Body of pancreas (tissue), 4 donors: ENCODE measurements around the gene ZNF91. TPM values are rescaled to one million over a fixed set of nuclear protein-coding genes. Genes with fewer than 3 reads are reported as not detected.

ENCODE experiments used
- ATAC-seq: fragments of 150-250 bp; one replicate; pipeline ENCODE4 v1.9.1; 2016
- DNase-seq, 4 donors: peaks; one replicate each; pipeline ENCODE4 v3.0.0-alpha.2; 2019
- H3K27ac ChIP-seq, 4 donors: fragments of 200-600 bp; sonication (generic); 1 replicate in 3 of 4; 2 replicates in 1 of 4; pipeline versions ENCODE4 v1.5.1 to v1.6.1; 2016 to 2019; ENCODE audit warnings: mild to moderate bottlenecking in 1 of 4, mixed read lengths in 1 of 4, moderate library complexity in 1 of 4
- H3K27me3 ChIP-seq, 2 donors: fragments of 200-600 bp; sonication (generic); one replicate each; pipeline ENCODE4 v1.6.0; 2016; ENCODE audit warnings: mild to moderate bottlenecking in 1 of 2
- H3K36me3 ChIP-seq, 2 donors: fragments of 200-600 bp; sonication (generic); replicated peaks in 1 of 2; 2 replicates each; pipeline ENCODE4 v1.5.1; 2016; ENCODE audit warnings: low read depth in 2 of 2; ENCODE audit not compliant: insufficient read depth in 1 of 2
- H3K4me1 ChIP-seq: fragments of 200-600 bp; sonication (generic); one replicate; pipeline ENCODE4 v1.6.0; 2016
- H3K4me3 ChIP-seq, 2 donors: fragments of 200-600 bp; sonication (generic); 1 replicate in 1 of 2; 2 replicates in 1 of 2; pipeline ENCODE4 v1.5.1; 2016 to 2019
- H3K9me3 ChIP-seq, 3 donors: fragments of 200-600 bp; sonication (generic); 1 replicate in 2 of 3; 2 replicates in 1 of 3; pipeline ENCODE4 v1.5.1; 2016
- POLR2A ChIP-seq, 3 donors: fragments of 450-650 bp; IDR thresholded peaks; one replicate each; pipeline ENCODE4 v1.6.1; 2016; ENCODE audit warnings: antibody characterized with exemption in 3 of 3, mild to moderate bottlenecking in 2 of 3
- WGBS, 2 donors: methylation state at CpG; one replicate each; pipeline ENCODE4 v1.1.5; 2017; 5-methylcytosine and 5-hydroxymethylcytosine counted together
- intact Hi-C: fragments of 100-400 bp; cut with DNase I; formaldehyde crosslinking; loops from one replicate; pipeline ENCODE4 v1.15.1; 2023
- total RNA-seq, 2 donors: library from RNA; depleted of rRNA; stranded (reverse); fragments of >200 nt; gene quantifications; one replicate each; pipeline ENCODE4 v1.1.0, GENCODE V29; 2016
- TF ChIP-seq, protein P1 (sequence below), 7 experiments: fragments of 450-650 bp in 4 of 7; fragments of 200-600 bp in 3 of 7; sonication (generic) in 3 of 7; IDR thresholded peaks; one replicate each; pipeline ENCODE4 v1.5.1; 2016 to 2019; ENCODE audit warnings: antibody characterized with exemption in 7 of 7

The ZNF91 gene
- total RNA-seq, 2 donors from 2014 or later = 43.3 to 51.1 TPM

DNA sequence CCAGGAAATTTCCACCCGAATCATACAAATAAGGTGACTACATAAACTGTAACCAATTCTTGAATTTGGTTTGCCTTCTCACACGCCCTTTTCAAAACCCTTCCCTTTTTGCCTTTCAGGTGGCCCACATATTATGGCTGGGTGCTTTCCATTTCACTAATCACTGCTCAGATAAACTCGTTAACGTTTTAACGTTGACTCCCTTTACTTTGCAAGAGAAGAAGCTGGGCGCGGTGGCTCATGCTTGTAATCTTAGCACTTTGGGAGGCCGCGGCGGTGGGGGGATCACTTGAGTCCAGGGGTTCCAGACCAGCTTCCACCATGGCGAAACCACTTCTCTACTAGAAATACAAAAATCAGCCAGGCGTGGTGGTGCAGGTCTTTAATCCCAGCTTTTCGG lies 19.8 kb upstream of the ZNF91 start:
- WGBS, 2 donors = 25 to 27% methylated on average over 10 to 13 of the region's 13 CpGs
- Histone ChIP-seq H3K27me3 (no peaks in the 10 kb centered on the region), H3K4me1 (peaks cover 14% of the 10 kb centered on the region), H3K27ac (no peak overlapping the region), H3K9me3 (no peaks in the 10 kb centered on the region), H3K36me3 (no peaks in the 10 kb centered on the region), H3K4me3 (no peak overlapping the region)
- no peak for TF ChIP-seq POLR2A (IDR thresholded peaks at IDR 0.05)
- TF ChIP-seq, protein P1, sequence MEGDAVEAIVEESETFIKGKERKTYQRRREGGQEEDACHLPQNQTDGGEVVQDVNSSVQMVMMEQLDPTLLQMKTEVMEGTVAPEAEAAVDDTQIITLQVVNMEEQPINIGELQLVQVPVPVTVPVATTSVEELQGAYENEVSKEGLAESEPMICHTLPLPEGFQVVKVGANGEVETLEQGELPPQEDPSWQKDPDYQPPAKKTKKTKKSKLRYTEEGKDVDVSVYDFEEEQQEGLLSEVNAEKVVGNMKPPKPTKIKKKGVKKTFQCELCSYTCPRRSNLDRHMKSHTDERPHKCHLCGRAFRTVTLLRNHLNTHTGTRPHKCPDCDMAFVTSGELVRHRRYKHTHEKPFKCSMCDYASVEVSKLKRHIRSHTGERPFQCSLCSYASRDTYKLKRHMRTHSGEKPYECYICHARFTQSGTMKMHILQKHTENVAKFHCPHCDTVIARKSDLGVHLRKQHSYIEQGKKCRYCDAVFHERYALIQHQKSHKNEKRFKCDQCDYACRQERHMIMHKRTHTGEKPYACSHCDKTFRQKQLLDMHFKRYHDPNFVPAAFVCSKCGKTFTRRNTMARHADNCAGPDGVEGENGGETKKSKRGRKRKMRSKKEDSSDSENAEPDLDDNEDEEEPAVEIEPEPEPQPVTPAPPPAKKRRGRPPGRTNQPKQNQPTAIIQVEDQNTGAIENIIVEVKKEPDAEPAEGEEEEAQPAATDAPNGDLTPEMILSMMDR (IDR thresholded peaks at IDR 0.05) = no peak
- intact Hi-C loops = no loop called here
- ATAC-seq = no peak
- DNase-seq = no peak

DNA sequence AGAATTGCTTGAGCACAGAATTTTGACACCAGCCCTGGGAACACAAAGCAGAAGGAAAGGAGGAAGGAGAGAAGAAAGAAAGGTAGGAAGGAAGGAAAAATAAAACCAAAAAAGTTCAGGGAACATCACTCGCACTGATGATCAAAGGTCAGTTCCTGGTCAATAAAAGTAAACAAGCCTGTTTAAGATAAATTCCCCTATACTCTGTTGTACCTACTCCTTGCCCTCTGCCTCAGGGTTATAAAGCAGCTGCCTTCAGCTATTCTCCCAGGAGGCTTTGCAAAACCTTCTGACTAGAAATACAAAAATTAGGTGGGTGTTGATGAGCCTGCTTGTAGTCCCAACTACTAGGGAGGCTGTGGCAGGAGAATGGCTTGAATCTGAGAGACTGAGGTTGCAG lies 14.9 kb upstream of the ZNF91 start:
- Histone ChIP-seq H3K27ac (no peak overlapping the region), H3K27me3 (no peaks in the 10 kb centered on the region), H3K36me3 (no peaks in the 10 kb centered on the region), H3K4me1 (peaks cover 3% of the 10 kb centered on the region), H3K9me3 (no peaks in the 10 kb centered on the region), H3K4me3 (no peak overlapping the region)
- ATAC-seq (no peak), DNase-seq (no peak)
- TF ChIP-seq, protein P1 (IDR thresholded peaks at IDR 0.05) = no peak
- no peak for TF ChIP-seq POLR2A (IDR thresholded peaks at IDR 0.05)
- intact Hi-C loops = no loop called here
- 0 to 18% methylated on average over 1 of the region's 1 CpG for WGBS, 2 donors

DNA sequence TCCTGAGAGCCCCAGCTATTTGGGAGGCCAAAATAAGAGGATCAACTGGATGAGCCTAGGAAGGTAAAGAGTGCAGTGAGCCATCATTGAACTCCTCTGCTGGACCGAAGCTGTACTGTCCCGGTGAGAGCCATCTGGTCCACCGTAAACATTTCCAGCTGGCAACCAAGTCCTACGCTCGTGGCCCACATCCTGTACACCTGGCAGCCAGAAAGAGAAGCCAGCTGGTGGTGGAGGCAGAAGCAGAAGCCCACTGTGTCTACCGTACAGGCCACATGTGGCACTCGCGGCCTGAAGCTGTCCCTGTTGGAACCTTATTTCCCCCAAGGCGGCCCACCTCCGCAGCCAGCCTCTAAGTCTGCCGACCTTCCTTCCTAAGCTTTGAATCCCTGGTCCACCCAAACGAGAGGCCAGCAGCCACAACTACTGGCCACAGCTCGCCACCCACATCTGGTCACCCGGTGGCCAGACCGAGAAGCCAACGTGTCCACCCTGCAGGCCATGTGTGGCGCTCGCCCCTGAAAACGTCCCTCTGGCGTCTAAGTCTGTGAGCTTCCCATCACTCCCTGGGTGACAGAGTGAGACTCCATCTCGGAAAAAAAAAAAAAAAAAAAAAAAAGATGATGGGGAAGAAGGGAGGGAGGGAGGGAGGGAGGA lies 14.2 kb upstream of the ZNF91 start:
- ATAC-seq = no peak
- no peak overlapping the region for H3K27ac ChIP-seq

DNA sequence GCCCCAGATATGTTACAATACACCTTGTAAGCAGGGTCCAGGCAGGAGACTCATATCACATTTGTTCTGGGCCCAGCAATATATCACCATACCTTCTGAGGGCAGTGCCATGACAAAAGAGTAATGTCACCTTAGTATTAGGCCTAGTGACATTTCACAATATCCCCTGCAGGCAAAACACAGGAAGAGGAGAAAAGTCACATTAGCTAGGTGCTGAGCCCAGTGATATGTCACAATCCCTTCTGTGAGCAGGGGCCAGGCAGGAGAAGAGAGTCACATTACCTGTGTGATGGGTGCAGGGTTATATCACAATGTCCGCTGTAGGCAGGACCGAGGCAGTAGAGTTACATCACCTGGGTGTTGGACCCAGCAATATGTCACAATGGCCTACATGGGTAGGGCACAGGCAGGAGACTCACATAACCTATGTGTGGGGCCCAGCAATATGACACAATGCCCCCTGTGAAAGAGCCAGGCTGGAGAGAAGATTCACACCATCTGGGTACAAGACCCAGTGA lies 12.4 kb upstream of the ZNF91 start:
- H3K4me1 ChIP-seq = peaks cover 14% of the 10 kb centered on the region
- H3K27ac ChIP-seq = no peak overlapping the region
- ATAC-seq = no peak
- H3K36me3 ChIP-seq = no peaks in the 10 kb centered on the region
- no peaks in the 10 kb centered on the region for H3K9me3 ChIP-seq
- intact Hi-C loops = no loop called here
- no peaks in the 10 kb centered on the region for H3K27me3 ChIP-seq
- TF ChIP-seq, protein P1 (IDR thresholded peaks at IDR 0.05) = no peak
- TF ChIP-seq POLR2A (IDR thresholded peaks at IDR 0.05) = no peak
- 88 to 94% methylated on average over 2 of the region's 2 CpGs for WGBS, 2 donors
- H3K4me3 ChIP-seq = no peak overlapping the region
- DNase-seq = no peak

More for the DNA sequence above, 14.2 kb upstream of the ZNF91 start:
- no peaks in the 10 kb centered on the region for H3K36me3 ChIP-seq
- DNase-seq = no peak
- TF ChIP-seq POLR2A (IDR thresholded peaks at IDR 0.05) = no peak
- TF ChIP-seq, protein P1 (IDR thresholded peaks at IDR 0.05) = no peak
- no peak overlapping the region for H3K4me3 ChIP-seq
- intact Hi-C loops = no loop called here
- no peaks in the 10 kb centered on the region for H3K9me3 ChIP-seq
- 86 to 87% methylated on average over 18 to 20 of the region's 21 CpGs for WGBS, 2 donors
- H3K4me1 ChIP-seq = no peaks in the 10 kb centered on the region
- no peaks in the 10 kb centered on the region for H3K27me3 ChIP-seq

DNA sequence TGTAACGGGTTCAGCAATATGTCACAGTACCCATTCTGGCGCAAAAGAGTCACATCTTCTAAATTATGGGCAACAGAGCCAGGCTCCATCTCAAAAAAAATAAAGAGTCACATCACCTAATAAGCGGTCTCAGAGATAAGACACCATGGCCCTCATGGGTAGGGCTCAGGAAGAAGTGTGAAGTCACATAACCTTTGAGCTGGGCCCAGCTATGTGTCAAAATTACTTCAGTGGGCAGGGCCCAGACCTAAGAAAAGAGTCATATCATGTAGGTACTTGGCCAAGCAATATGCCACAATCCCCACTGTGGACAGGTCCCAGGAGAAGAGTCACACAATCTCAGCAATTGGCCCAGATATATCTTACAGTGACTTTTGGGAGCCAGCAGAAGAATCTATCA lies 11.4 kb upstream of the ZNF91 start:
- ATAC-seq (no peak), DNase-seq (no peak)
- no peak overlapping the region for H3K4me3 ChIP-seq
- intact Hi-C loops = no loop called here
- no peaks in the 10 kb centered on the region for H3K9me3 ChIP-seq
- TF ChIP-seq, protein P1 (IDR thresholded peaks at IDR 0.05) = no peak
- no peak for TF ChIP-seq POLR2A (IDR thresholded peaks at IDR 0.05)
- H3K36me3 ChIP-seq = no peaks in the 10 kb centered on the region
- no peak overlapping the region for H3K27ac ChIP-seq
- H3K4me1 ChIP-seq = peaks cover 14% of the 10 kb centered on the region
- WGBS, 2 donors = 99 to 100% methylated on average over 3 of the region's 3 CpGs
- H3K27me3 ChIP-seq = no peaks in the 10 kb centered on the region
